Measurements from ENCODE around the gene PRKN.

GRCh38 chr6:161963634-161964234 lies 763.8 kb downstream of the PRKN start:
- TF ChIP-seq CTCF (IDR thresholded peaks at IDR 0.05; ENCODE audit: low read length) (no peak), EZH2phosphoT487 (IDR thresholded peaks at IDR 0.05; ENCODE audit: low read length) (no peak), EZH2 (optimal IDR thresholded peaks at IDR 0.05; ENCODE audit: low read depth, low read length) (no peak)
